BE2C (cell line): ENCODE results near the gene DMGDH.

Experiments
- DNase-seq: peaks from one replicate; pipeline ENCODE4 v3.0.0-alpha.2; 2020
- H3K27me3 ChIP-seq: fragments of 250-450 bp; sonication (Bioruptor Pico); 2 replicates; pipeline ENCODE4 v1.5.1; 2020; ENCODE audit warnings: mild to moderate bottlenecking
- H3K36me3 ChIP-seq: fragments of 250-450 bp; sonication (Bioruptor Pico); 2 replicates; pipeline ENCODE4 v1.5.1; 2020; ENCODE audit warnings: mild to moderate bottlenecking
- H3K4me1 ChIP-seq: fragments of 250-450 bp; sonication (Bioruptor Pico); 2 replicates; pipeline ENCODE4 v1.5.1; 2020
- H3K4me3 ChIP-seq: 2 replicates; pipeline ENCODE4 v1.5.1; 2011; ENCODE audit warnings: low read depth, low read length
- H3K9me3 ChIP-seq: fragments of 250-450 bp; sonication (Bioruptor Pico); 2 replicates; pipeline ENCODE4 v1.5.1; 2020
- TF ChIP-seq, protein P1 (sequence below): IDR thresholded peaks from 2 replicates; pipeline ENCODE4 v1.5.1; 2012; ENCODE audit warnings: mild to moderate bottlenecking, low read depth, low read length

Gene DMGDH

DNA sequence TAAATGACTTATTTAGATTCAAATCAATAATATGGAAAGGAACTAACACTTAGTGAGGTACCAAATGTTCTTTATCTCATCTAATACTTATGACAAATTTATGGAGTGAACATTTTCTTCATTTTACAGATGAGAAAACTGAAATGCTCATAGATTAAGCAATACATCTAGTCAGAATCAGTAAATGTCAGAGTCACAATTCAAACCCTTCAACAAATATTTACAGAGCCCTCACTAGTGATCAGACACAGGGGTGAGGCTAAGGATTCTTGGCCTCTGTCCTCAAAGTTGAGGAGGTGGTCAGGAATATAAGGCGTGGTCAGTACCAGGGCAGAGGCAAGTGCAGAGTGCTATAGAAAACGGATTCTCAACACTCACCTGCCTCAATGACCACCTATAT lies 54.8 kb downstream of the DMGDH start:
- Histone ChIP-seq H3K4me1 (no peaks in the 10 kb centered on the region), H3K9me3 (no peaks in the 10 kb centered on the region), H3K36me3 (no peaks in the 10 kb centered on the region), H3K27me3 (peaks cover 33% of the 10 kb centered on the region), H3K4me3 (no peak overlapping the region)
- DNase-seq, result no peak
- TF ChIP-seq, protein P1, sequence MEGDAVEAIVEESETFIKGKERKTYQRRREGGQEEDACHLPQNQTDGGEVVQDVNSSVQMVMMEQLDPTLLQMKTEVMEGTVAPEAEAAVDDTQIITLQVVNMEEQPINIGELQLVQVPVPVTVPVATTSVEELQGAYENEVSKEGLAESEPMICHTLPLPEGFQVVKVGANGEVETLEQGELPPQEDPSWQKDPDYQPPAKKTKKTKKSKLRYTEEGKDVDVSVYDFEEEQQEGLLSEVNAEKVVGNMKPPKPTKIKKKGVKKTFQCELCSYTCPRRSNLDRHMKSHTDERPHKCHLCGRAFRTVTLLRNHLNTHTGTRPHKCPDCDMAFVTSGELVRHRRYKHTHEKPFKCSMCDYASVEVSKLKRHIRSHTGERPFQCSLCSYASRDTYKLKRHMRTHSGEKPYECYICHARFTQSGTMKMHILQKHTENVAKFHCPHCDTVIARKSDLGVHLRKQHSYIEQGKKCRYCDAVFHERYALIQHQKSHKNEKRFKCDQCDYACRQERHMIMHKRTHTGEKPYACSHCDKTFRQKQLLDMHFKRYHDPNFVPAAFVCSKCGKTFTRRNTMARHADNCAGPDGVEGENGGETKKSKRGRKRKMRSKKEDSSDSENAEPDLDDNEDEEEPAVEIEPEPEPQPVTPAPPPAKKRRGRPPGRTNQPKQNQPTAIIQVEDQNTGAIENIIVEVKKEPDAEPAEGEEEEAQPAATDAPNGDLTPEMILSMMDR, result no peak

DNA sequence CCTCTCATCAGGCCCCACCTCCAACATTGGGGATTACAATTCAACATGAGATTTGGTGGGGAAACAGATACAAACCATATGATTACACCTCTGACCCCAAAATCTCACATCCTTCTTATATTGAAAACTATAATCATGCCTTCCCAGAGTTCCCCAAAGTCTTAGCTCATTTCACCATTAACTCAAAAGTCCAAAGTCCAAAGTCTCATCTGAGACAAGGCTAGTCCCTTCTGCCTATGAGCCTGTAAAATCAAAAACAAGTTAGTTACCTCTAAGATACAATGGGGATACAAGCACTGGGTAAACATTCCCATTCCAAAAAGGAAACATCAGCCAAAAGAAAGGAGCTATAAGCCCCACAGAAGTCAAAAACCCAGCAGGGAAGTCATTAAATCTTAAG lies 57.6 kb downstream of the DMGDH start:
- no peak for DNase-seq
- no peaks in the 10 kb centered on the region for H3K9me3 ChIP-seq
- no peak overlapping the region for H3K4me3 ChIP-seq
- H3K4me1 ChIP-seq, result no peaks in the 10 kb centered on the region
- peaks cover 16% of the 10 kb centered on the region; the same call in 1 of the 2 replicates for H3K27me3 ChIP-seq
- TF ChIP-seq, protein P1, result no peak
- H3K36me3 ChIP-seq, result no peaks in the 10 kb centered on the region

DNA sequence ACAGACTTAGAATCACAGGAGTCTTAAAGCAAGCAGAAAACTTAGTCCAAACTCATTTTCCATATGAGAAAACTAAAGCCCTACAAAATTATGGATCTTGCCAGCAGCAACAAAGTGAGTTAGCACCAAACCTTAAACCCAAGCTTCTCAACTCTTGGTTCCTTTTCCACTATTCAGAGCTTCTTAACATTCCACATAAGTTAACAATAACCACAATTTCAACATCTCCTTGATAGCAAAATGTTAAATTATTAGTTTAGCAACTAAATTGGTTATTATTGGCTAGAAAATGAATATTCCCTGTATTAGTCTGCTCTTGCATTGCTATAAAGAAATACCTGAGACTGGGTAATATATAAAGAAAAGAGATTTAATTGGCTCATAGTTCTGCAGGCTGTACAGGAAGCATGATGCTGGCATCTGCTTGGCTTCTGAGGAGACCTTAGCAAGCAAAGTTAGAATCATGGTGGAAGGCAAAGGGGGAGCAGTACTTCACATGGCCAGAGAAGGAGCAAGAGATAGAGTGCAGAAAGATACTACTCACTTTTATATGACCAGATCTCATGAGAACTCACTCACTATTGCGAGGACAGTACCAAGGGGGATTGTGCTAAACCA lies 58.1 kb downstream of the DMGDH start:
- Histone ChIP-seq H3K36me3 (no peaks in the 10 kb centered on the region), H3K27me3 (peaks cover 13% of the 10 kb centered on the region; the same call in 1 of the 2 replicates), H3K4me3 (no peak overlapping the region), H3K9me3 (no peaks in the 10 kb centered on the region), H3K4me1 (no peaks in the 10 kb centered on the region)
- TF ChIP-seq, protein P1, result peak; percentile 20
- no peak for DNase-seq

DNA sequence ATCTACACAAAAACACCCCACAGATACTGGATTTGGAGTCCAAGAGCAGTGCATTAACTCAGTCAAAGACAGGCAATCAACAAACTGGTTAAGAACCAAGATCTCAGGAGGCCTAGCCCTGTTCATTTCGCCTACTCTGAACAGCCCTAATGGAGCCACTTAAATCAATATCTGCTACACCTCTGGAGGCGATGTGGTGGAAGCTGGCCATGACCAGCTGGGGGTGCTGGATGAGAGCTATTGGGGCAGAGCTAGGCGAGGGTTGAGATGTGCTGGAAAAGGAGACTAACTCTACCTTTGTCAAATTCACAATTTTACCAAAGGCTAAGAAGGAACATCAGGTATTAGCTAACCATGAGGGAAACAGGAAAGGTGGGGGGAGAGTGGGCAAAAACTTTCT lies 61.1 kb downstream of the DMGDH start:
- no peaks in the 10 kb centered on the region for H3K9me3 ChIP-seq
- H3K27me3 ChIP-seq, result no peaks in the 10 kb centered on the region; the same call in none of the 2 replicates
- H3K36me3 ChIP-seq, result no peaks in the 10 kb centered on the region
- no peaks in the 10 kb centered on the region for H3K4me1 ChIP-seq
- H3K4me3 ChIP-seq, result no peak overlapping the region
- TF ChIP-seq, protein P1, result no peak
- DNase-seq, result no peak

DNA sequence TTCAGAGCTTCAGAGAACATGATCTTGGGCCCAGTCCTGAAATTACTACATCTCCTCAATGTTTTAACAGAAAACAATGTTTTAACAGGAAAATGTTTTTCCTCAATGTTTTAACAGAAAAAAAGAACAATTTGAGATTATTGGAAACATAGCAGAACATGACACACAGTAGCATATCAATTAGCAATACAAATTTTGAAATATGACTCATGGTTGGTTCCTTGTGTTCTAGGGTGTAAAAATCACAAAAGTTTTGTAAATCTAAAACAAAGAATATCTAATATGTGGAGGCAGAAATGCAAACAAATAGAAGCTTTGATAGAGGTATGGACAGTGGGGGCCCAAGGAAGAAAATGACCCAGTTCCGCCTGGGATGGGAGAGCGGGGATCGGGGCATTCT lies 61.6 kb downstream of the DMGDH start:
- H3K4me1 ChIP-seq, result peaks cover under 1% of the 10 kb centered on the region; the same call in 1 of the 2 replicates
- TF ChIP-seq, protein P1, result no peak
- no peak overlapping the region for H3K4me3 ChIP-seq
- no peaks in the 10 kb centered on the region; the same call in none of the 2 replicates for H3K27me3 ChIP-seq
- no peaks in the 10 kb centered on the region for H3K9me3 ChIP-seq
- DNase-seq, result no peak
- no peaks in the 10 kb centered on the region for H3K36me3 ChIP-seq

DNA sequence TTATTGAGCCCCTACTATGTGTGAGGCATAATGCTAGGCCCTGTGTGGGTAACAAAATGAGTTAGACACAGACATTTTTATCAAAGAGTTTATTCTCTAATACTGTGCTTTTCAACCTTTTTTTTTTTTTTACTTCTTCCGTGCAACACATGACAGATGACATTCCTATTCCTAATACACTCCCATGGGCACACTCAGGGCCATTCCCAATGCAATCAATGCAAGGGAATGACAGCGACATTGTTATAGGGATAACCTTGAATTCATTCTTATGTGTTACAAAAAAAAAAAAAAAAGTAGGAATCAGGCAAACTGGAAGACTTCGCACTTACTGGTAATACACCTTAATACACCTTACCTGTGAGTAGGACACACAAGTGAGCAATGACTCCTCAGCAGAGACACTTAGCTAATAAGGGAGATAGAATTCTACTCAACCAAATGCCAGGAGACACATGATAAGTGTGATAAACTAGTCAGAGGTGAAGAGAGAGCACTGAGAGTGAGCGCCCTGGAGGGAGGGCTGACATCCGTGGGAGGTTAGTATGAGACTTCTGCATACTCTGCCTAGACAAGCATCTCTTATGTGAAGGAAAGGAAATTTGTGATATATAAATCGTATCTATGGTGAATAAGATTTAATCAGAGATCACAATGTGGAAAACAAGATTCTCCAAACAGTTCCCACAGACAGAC lies 63.4 kb downstream of the DMGDH start:
- TF ChIP-seq, protein P1, result no peak
- no peak overlapping the region for H3K4me3 ChIP-seq
- H3K4me1 ChIP-seq, result peaks cover 3% of the 10 kb centered on the region; the same call in 1 of the 2 replicates
- no peaks in the 10 kb centered on the region for H3K9me3 ChIP-seq
- DNase-seq, result no peak
- no peaks in the 10 kb centered on the region for H3K36me3 ChIP-seq
- no peaks in the 10 kb centered on the region; the same call in none of the 2 replicates for H3K27me3 ChIP-seq
